ENCODE measurements around the gene CNTN6.

The CNTN6 gene

GRCh38 chr3:1423566-1424089, 330.8 kb downstream of the CNTN6 start:
- DNase-seq (ENCODE audit: low read depth) = no peak

- no peak for DNase-seq (ENCODE audit: low read depth)
These were observed 346.6 kb downstream of the CNTN6 start for GRCh38 chr3:1439395-1439794.

- DNase-seq (ENCODE audit: low read depth) = no peak
These were observed 349.4 kb downstream of the CNTN6 start for GRCh38 chr3:1442271-1442670.

- no peak for DNase-seq (ENCODE audit: low read depth)
These were observed 351.4 kb downstream of the CNTN6 start for GRCh38 chr3:1444195-1444594.

GRCh38 chr3:1446531-1446930, 353.7 kb downstream of the CNTN6 start:
- no peak for DNase-seq (ENCODE audit: low read depth)

- no peak for DNase-seq (ENCODE audit: low read depth)
These were observed 354.6 kb downstream of the CNTN6 start for GRCh38 chr3:1447452-1447851.

- DNase-seq (ENCODE audit: low read depth) = no peak
These were observed 355.6 kb downstream of the CNTN6 start for GRCh38 chr3:1448443-1448842.

Data from activated T-helper 1 cell treated with Interleukin-2 at 50 U/mL for 16 hours (primary cell).